ENCODE measurements around the gene C1orf115.
A peak's percentile ranks its signal among the peaks of the same experiment; 100 is the strongest.
"Not testable (repeated sequence)": the region's sequence is repeated elsewhere in the genome, so short reads cannot be mapped to it uniquely, and the experiment has no call there.

C1orf115 gene

GRCh38 chr1:220734571-220735326, 44.6 kb downstream of the C1orf115 start:
- Histone ChIP-seq H3K9me3 (no peaks in the 10 kb centered on the region), H3K4me3 (no peak overlapping the region), H3K27me3 (no peaks in the 10 kb centered on the region), H3K27ac (peak overlapping the region in 1 of 2 donors; percentile 85), H3K4me1 (peaks cover 0 to 30% (median 23%) of the 10 kb centered on the region in 4 donors), H3K36me3 (no peaks in the 10 kb centered on the region)
- DNase-seq: no peak
- intact Hi-C loops (cut with DNase I; ENCODE audit: low total_unique reads): loop anchor here (5.0 kb wide), 1 partner anchor 42 kb away; the partner anchor contains the start of gene C1orf115
- no peak for TF ChIP-seq CTCF (IDR thresholded peaks at IDR 0.05)

DNA sequence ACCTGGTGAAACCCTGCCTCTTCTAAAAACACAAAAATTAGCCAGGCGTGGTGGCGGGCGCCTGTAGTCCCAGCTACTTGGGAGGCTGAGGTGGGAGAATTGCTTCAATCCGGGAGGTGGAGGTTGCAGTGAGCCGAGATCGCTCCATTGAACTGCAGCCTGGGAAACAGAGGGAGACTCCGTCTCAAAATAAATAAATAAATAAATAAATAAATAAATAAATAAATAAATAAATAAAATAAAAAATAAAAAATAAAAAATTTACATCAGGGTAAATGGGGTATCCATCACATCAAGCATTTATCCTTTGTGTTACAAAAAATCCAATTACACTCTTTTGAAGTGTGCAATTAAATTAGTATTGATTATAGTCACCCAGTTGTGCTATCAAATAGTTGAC, 46.1 kb downstream of the C1orf115 start:
- DNase-seq; H3K36me3 ChIP-seq; intact Hi-C loops (cut with DNase I; ENCODE audit: low total_unique reads); H3K9me3 ChIP-seq; H3K4me3 ChIP-seq; H3K27me3 ChIP-seq; H3K27ac ChIP-seq: not testable (repeated sequence)
- peaks cover 0 to 30% (median 23%) of the 10 kb centered on the region in 4 donors for H3K4me1 ChIP-seq

GRCh38 chr1:220741349-220741748, 51.2 kb downstream of the C1orf115 start:
- no peak for DNase-seq
- H3K9me3 ChIP-seq: no peaks in the 10 kb centered on the region
- no peak for TF ChIP-seq CTCF (IDR thresholded peaks at IDR 0.05)
- H3K36me3 ChIP-seq: no peaks in the 10 kb centered on the region
- no peak overlapping the region for H3K4me3 ChIP-seq
- intact Hi-C loops (cut with DNase I; ENCODE audit: low total_unique reads): no loop called here
- no peaks in the 10 kb centered on the region for H3K27me3 ChIP-seq
- no peak overlapping the region for H3K27ac ChIP-seq
- H3K4me1 ChIP-seq: no peaks in the 10 kb centered on the region

GRCh38 chr1:220741825-220742224, 51.7 kb downstream of the C1orf115 start:
- TF ChIP-seq CTCF (IDR thresholded peaks at IDR 0.05): no peak
- H3K4me3 ChIP-seq: no peak overlapping the region
- no peak for DNase-seq
- H3K9me3 ChIP-seq: no peaks in the 10 kb centered on the region
- no peaks in the 10 kb centered on the region for H3K36me3 ChIP-seq
- intact Hi-C loops (cut with DNase I; ENCODE audit: low total_unique reads): no loop called here
- peaks cover 0 to 2% (median 0%) of the 10 kb centered on the region in 4 donors for H3K4me1 ChIP-seq
- H3K27ac ChIP-seq: no peak overlapping the region
- no peaks in the 10 kb centered on the region for H3K27me3 ChIP-seq

DNA sequence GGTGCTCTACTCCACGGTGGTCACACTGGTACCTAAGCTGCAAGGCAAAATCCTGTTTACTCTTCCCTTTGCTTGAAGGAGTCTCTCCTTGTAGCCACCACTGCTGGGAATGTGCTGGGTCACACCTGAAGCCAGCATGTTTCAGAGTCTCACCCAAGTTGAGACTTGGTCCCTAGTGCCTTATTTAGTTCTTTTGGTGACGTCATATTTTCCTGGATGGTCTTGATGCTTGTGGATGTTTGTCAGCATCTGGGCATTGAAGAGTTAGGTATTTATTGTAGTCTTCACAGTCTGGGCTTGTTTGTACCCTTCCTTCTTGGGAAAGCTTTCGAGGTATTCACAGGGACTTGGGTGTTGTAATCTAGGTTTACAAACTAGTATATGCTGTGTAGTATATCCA, 52.4 kb downstream of the C1orf115 start:
- no peak overlapping the region for H3K4me3 ChIP-seq
- peaks cover 0 to 9% (median 4%) of the 10 kb centered on the region in 4 donors for H3K4me1 ChIP-seq
- H3K9me3 ChIP-seq: no peaks in the 10 kb centered on the region
- DNase-seq: no peak
- no peak for TF ChIP-seq CTCF (IDR thresholded peaks at IDR 0.05)
- no peak overlapping the region for H3K27ac ChIP-seq
- H3K36me3 ChIP-seq: no peaks in the 10 kb centered on the region
- intact Hi-C loops (cut with DNase I; ENCODE audit: low total_unique reads): no loop called here
- no peaks in the 10 kb centered on the region for H3K27me3 ChIP-seq

DNA sequence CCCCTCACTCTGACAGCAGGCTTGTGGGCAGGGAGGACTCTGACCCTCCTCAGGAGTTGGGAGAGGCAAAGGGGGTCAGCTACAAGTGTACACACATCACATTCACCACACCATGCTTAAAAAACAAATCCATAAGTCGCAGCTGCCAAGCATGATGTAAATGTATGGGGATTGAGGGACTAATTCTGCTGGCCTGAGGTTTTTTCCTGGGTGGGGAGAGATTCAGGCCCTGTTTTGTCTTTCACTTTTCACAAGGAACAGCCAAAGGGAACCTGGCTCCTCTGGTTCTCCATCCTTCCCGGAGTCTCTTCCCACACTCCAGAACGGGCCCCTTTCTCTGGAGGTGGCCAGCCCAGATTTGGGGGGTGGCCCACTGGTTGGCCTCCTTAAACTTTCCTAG, 56.7 kb downstream of the C1orf115 start:
- no peak for TF ChIP-seq CTCF (IDR thresholded peaks at IDR 0.05)
- Histone ChIP-seq H3K9me3 (no peaks in the 10 kb centered on the region), H3K36me3 (no peaks in the 10 kb centered on the region), H3K27me3 (no peaks in the 10 kb centered on the region), H3K4me3 (no peak overlapping the region), H3K4me1 (peaks cover 0 to 37% (median 30%) of the 10 kb centered on the region in 4 donors), H3K27ac (peak overlapping the region; percentile 91 to 95)
- intact Hi-C loops (cut with DNase I; ENCODE audit: low total_unique reads): no loop called here
- DNase-seq: no peak

All from tibial artery (tissue), 4 donors.